Prostate gland (tissue), 2 donors: ENCODE measurements around the gene TRAF3.

Experiments
- POLR2A ChIP-seq: fragments of 450-650 bp; IDR thresholded peaks from one replicate; pipeline ENCODE4 v1.6.1; 2016; ENCODE audit warnings: antibody characterized with exemption, mild to moderate bottlenecking
- POLR2AphosphoS5 ChIP-seq: sonication (generic); formaldehyde crosslinking; IDR thresholded peaks from one replicate; pipeline ENCODE4 v1.6.1; 2017; ENCODE audit warnings: antibody characterized with exemption
- TF ChIP-seq, protein P1 (sequence below), 4 experiments: fragments of 200-600 bp in 2 of 4; fragments of 450-650 bp in 2 of 4; sonication (generic) in 2 of 4; IDR thresholded peaks; 1 replicate in 3 of 4; 2 replicates in 1 of 4; pipeline ENCODE4 v1.5.1; 2016 to 2019; ENCODE audit warnings: antibody characterized with exemption in 4 of 4, mild to moderate bottlenecking in 2 of 4, moderate library complexity in 2 of 4

DNA sequence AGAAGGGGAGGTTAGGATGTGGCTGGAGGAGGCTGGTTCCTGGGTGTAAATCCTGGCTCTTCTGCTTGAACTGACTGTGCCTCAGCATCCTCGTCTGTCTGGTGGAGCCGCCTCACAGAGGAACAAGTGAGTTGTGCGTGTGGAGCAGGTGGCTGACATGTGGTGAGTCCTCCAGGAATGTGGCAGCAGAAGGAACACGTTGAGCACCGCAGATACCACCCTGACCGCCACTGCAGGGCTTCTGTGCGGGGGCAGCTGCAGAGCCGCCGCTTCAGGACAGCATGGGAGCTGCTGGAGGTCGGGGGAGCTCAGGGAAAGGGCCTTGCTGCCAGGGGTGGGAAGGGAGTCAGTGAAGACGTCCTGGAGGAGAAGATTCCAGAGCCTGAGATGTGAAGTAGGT, 48.9 kb downstream of the TRAF3 start:
- TF ChIP-seq, protein P1, sequence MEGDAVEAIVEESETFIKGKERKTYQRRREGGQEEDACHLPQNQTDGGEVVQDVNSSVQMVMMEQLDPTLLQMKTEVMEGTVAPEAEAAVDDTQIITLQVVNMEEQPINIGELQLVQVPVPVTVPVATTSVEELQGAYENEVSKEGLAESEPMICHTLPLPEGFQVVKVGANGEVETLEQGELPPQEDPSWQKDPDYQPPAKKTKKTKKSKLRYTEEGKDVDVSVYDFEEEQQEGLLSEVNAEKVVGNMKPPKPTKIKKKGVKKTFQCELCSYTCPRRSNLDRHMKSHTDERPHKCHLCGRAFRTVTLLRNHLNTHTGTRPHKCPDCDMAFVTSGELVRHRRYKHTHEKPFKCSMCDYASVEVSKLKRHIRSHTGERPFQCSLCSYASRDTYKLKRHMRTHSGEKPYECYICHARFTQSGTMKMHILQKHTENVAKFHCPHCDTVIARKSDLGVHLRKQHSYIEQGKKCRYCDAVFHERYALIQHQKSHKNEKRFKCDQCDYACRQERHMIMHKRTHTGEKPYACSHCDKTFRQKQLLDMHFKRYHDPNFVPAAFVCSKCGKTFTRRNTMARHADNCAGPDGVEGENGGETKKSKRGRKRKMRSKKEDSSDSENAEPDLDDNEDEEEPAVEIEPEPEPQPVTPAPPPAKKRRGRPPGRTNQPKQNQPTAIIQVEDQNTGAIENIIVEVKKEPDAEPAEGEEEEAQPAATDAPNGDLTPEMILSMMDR (IDR thresholded peaks at IDR 0.05): no peak
- no peak for TF ChIP-seq POLR2A
- TF ChIP-seq POLR2AphosphoS5: no peak
